ENCODE measurements around the gene EPB41L4B. TPM values are rescaled to one million over a fixed set of nuclear protein-coding genes. Genes with fewer than 3 reads are reported as not detected.

The EPB41L4B gene
- total and polyA plus RNA-seq, 2 experiments from 2014 or later = 11.0 to 32.2 TPM

GRCh38 chr9:109246533-109246932 lies 74.3 kb downstream of the EPB41L4B start:
- no peak overlapping the region for H3K4me3 ChIP-seq
- H4K20me1 ChIP-seq (replicated peaks; ENCODE audit: insufficient read depth) = peaks cover 3% of the 10 kb centered on the region; the same call in 1 of the 2 replicates
- no peak overlapping the region for H3K27ac Mint-ChIP-seq
- peak overlapping the region; percentile 24; the same call in 1 of the 2 replicates for H3K4me2 ChIP-seq
- peaks cover 14% of the 10 kb centered on the region for H3K36me3 Mint-ChIP-seq (ENCODE audit: low read depth)
- H3K9me3 Mint-ChIP-seq = no peaks in the 10 kb centered on the region
- no peaks in the 10 kb centered on the region for H3K79me2 ChIP-seq (replicated peaks; ENCODE audit: insufficient read depth)
- H3K27me3 ChIP-seq (ENCODE audit: insufficient read depth) = no peaks in the 10 kb centered on the region
- H3K27me3 Mint-ChIP-seq (ENCODE audit: insufficient read depth, low read depth, poor library complexity) = peaks cover 2% of the 10 kb centered on the region
- H3F3A ChIP-seq (replicated peaks; ENCODE audit: low read depth) = no peaks in the 10 kb centered on the region; the same call in 1 of the 2 replicates
- ATAC-seq = no peak
- H2AFZ ChIP-seq = no peak overlapping the region
- TF ChIP-seq JUNB (IDR thresholded peaks at IDR 0.05; ENCODE audit: unreplicated experiment) (no peak), CTCF (conservative IDR thresholded peaks at IDR 0.05; ENCODE audit: low read depth in 2 of 2) (no peak), STAT1 (IDR thresholded peaks at IDR 0.05; ENCODE audit: unreplicated experiment) (no peak), ZNF114 (CRISPR knock-in tag; IDR thresholded peaks at IDR 0.05) (no peak), CREB1 (CRISPR knock-in tag; IDR thresholded peaks at IDR 0.05; ENCODE audit: low read depth) (no peak), REST (IDR thresholded peaks at IDR 0.05; ENCODE audit: unreplicated experiment) (no peak), ETS1 (IDR thresholded peaks at IDR 0.05) (no peak), ZNF462 (CRISPR knock-in tag; IDR thresholded peaks at IDR 0.05) (no peak), POLR2AphosphoS5 (IDR thresholded peaks at IDR 0.05; ENCODE audit: low read depth) (no peak), EZH2 (IDR thresholded peaks at IDR 0.05; ENCODE audit: low read depth, unreplicated experiment) (no peak), ZNF331 (CRISPR knock-in tag; IDR thresholded peaks at IDR 0.05; ENCODE audit: low read depth) (no peak), NANOG (IDR thresholded peaks at IDR 0.05; ENCODE audit: borderline replicate concordance) (no peak), EZH2phosphoT487 (IDR thresholded peaks at IDR 0.05; ENCODE audit: unreplicated experiment) (no peak)
- H3K4me1 ChIP-seq (ENCODE audit: insufficient read depth) = peaks cover 27% of the 10 kb centered on the region
- no peaks in the 10 kb centered on the region for H3K36me3 ChIP-seq (ENCODE audit: insufficient read depth)
- H3K27ac ChIP-seq (ENCODE audit: low read depth) = peak overlapping the region; percentile 30; the same call in 1 of the 2 replicates
- H3K4me1 Mint-ChIP-seq = peaks cover 56% of the 10 kb centered on the region
- no peak for DNase-seq (ENCODE audit: low spot score)
- H3K4me3 Mint-ChIP-seq = no peak overlapping the region
- H3K9me2 ChIP-seq (ENCODE audit: insufficient read depth) = no peaks in the 10 kb centered on the region
